Measurements from ENCODE around the gene TMEM271.

TMEM271 gene

DNA sequence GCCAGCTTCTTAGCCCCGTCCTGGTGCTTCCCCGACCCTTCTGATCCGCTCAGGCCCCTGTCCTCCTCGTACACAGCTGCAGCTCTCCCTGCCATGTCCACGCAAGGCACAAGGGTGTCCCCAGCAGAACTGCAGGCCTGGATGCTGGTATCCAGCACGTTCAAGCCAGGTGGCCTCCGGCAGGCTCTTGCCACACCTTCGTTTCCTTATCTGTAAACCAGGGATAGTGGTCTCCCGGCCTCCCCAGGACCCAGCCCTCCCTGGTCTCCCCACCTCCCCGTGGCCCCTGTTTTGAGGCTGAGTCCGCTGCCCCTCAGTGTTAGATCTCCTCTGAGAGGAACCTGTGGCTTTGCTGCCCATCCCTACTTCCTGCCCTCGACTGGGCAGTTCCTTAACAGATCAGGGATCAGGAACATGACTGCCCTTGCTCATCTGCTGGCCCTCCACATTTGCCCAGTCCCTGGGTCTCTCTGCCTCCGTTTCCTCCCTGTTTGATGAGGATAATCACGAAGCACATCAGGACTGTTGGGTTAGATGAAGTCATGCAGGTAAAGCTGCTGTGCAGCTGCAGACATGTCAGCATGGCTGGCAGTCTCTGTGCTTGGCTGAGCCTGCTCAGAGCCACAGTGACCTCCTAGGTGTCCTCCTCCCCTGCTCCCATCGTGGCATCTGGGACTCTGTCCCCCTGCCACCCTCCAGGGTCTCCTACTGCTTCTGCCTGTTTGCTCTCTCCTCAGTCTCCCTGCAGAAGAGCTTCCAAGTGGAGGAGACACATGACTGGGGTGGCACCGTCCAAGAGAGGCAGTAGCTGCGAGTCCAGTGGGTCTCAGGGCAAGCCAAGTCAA lies 44.2 kb downstream of the TMEM271 start:
- no peak for DNase-seq

DNA sequence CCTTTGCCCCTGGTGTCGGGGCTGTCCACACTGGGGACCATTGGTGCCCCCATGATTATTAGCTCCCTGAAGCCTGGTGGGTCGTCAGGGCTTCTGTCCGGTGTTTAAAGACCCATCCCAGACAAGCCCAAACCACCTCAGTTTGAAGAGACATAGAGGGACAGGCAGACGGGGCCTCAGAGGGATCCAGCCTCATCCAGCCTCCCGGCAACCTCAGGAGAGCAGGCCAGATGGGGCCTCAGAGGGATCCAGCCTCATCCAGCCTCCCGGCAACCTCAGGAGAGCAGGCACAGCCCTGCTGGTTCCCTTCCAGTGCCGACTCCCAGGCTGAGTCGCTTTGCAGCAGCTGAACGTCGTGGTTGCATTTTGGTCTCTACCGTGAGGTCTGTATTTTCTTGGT lies 45.0 kb downstream of the TMEM271 start:
- no peak for DNase-seq

DNA sequence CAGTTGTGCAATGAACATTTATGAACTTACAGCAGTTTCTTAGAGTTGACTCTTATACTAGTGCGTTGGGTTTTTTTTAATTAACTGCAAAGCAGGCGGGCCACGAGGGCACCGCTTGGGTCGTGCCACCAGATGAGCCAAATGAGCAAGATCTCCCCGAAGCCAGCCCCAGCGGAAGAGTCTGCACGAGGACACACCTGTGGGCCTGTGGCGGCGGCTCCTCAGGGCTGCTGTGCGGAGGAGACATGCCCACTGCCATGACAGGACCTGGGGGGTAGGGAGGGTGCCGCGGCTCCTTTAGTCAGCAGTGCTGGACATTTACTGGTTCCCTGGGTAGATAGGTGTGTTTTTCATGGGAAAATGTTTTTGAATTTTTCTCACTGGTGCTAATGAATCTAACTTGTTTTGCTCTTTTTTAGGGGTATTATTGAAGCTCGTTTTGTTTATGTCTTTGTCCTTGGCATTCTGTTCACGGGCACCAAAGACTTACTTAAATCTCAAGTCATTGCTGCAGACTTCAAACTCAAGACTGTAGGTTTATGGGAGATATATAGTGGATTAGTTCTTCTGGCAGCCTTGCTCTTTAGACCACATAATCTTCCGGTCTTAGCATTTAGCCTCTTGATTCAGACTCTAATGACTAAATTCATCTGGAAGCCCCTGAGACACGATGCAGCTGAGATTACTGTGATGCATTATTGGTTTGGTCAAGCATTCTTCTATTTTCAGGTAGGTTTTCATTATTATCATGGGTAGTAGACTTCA lies 45.9 kb downstream of the TMEM271 start:
- DNase-seq: no peak

DNA sequence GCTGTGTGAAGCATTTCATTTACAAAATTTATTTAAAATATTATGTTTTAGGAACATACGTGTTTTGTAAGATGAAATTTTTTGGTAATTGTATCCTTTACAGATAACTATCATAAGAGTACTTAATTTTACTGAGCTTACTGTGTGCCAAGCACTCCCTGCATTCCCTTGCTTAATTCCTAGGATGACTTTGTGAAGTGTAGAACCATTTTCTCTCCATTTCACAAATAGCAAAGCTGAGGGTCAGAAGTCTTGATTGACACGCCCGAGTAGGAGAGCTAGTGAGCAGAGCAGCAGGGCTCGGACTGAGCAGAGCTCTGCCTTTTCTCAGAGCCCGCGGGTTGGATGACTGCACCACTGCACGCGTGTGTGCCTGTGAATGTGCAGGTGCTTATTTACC lies 46.5 kb downstream of the TMEM271 start:
- no peak for DNase-seq

DNA sequence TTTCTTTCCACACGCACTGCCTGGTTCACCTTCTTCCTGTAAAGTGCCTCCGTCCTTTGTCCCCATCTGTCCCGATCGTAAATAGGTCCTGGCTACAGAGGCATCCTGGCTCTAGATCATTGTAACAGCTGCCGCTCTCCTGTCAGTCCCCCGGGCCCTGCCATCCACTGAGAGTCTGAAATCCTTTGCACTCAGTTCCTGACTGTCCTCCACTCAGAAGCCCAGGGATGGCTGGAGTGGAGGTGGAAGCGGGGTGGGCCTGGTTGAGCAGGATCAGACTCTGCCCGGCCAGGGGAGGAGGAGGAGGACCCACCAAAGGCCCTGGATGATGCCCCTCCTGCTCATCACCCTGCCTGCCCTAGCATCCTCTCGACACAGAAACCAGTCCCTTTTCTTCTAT lies 47.3 kb downstream of the TMEM271 start:
- DNase-seq: no peak

DNA sequence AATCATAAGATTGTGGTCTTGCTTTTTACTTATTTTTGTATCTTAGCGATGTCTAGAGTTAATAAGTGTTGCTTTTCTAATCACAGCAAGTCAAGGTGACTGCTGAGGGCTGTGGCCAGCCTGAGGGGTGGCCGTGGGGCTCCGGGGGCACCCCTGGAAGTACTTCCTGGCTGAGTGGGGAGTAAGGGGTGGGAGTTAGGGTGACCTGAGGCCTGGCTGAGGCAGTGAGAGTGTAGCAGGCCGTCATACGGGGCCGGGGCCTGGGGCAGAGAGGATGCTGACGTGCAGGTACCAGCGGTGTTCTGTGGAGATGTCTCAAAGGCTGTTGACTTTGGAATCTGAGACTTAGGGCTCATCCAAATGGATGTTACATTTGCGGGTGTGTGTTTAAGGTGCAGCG lies 47.8 kb downstream of the TMEM271 start:
- no peak for DNase-seq

DNA sequence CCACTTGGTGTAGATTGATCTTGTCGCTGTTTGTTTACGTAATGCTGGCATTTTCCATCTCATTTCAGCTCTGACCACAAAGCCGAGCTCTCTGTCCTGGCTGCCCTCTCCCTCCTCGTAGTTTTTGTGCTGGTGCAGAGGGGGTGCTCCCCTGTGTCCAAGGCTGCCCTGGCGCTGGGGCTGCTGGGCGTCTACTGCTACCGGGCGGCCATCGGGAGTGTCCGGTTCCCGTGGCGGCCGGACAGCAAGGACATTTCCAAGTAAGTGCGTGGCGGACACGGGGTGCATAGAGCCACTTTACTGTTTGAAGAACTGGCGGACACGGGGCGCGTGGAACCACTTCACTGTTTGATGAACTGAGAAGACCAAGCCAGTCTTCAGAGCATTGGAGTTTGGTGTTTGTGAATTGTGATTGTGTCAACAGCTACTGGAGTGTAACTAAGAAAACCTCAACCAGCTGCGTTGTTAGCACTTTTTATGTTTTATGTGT lies 49.1 kb downstream of the TMEM271 start:
- no peak for DNase-seq

DNA sequence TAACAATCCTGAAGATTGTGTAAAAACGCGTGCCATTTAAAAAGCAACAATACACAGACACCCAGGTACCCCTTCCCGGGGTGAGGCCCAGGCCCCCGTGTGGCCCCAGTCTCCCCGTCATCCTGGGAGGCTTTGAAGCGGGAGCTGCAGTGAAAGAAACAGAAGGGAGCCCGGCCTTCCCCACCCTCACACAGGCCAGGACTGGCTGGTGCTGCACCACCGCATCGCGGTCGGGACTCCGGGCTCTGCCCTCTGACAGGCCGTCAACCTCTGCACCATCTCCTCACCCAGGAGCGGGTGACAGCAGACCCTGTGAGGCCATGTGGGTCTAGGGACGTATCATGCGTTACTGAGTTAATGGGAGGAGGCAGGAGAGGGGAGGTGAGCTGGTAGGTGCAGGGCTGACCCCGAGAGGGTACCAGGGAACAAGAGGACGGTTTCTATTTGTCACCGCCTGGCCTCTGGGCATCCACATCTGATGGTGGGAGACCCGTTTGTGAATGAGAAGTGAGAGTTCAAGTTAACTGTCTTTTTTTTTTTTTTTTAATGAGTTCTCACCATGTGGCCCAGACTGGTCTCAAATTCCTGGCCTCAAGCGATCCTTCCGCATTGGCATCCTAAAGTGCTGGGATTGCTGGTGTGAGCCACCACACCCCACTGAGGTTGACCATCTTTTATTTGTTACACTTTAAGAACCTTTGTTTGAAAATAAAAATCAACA lies 49.7 kb downstream of the TMEM271 start:
- no peak for DNase-seq

DNA sequence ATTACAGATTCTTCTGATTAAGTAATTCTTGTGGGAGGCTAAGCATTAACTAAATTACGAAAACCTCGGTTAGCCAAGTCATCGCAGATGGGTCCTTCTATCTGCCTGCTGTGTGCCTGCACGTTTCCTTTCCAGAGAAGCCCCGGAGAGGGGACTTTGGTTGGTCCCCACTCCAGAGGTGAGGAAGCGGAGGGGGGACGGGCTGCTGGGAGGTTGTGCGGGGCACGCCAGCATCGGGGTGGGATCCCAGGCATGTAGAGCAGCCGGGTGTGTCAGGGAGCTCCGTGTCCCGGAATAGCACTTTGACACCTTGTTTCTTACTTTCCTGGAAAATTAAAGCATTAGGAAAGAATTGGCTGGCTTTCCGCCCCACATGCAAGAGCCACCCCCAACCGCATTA lies 50.4 kb downstream of the TMEM271 start:
- no peak for DNase-seq

DNA sequence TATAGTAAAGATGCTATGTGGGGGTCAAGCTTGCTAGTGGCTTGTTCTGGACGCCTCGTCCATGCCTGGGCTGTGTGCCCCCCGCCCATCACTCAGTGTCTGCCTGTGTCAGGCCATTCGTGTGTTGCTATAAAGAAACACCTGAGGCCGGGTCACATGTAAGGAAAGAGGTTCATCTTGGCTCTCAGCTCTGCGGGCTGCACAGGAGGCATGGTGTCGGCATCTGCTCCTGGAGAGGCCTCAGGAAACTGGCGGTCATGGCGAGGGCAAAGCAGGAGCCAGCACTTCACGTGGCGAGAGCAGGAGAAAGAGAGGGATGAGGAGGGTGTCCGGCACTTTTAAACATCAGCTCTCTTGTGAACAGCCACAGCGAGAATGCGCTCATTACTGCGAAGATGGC lies 51.9 kb downstream of the TMEM271 start:
- DNase-seq: no peak

All from suppressor macrophage treated with lipopolysaccharide for 1 hour (primary cell).